IPS-15b (cell line): ENCODE results near the gene ANKRD18A.
"Not testable (repeated sequence)": the region's sequence is repeated elsewhere in the genome, so short reads cannot be mapped to it uniquely, and the experiment has no call there.

ENCODE experiments used
- H3K27me3 ChIP-seq: one replicate; pipeline ENCODE4 v1.6.1; 2013; ENCODE audit warnings: low read length; ENCODE audit not compliant: control insufficient read depth, insufficient read depth
- H3K36me3 ChIP-seq: one replicate; pipeline ENCODE4 v1.6.1; 2013; ENCODE audit warnings: low read length; ENCODE audit not compliant: control insufficient read depth, insufficient read depth
- H3K4me1 ChIP-seq: one replicate; pipeline ENCODE4 v1.6.1; 2013; ENCODE audit warnings: mild to moderate bottlenecking, low read length; ENCODE audit not compliant: control insufficient read depth, insufficient read depth
- H3K4me3 ChIP-seq: one replicate; pipeline ENCODE4 v1.5.1; 2013; ENCODE audit warnings: low read depth, low read length
- H3K9ac ChIP-seq: one replicate; pipeline ENCODE4 v1.6.1; 2013; ENCODE audit warnings: low read depth, mild to moderate bottlenecking, low read length
- H3K9me3 ChIP-seq: one replicate; pipeline ENCODE4 v1.6.1; 2013; ENCODE audit warnings: mild to moderate bottlenecking, low read length; ENCODE audit not compliant: control insufficient read depth, insufficient read depth

ANKRD18A gene

GRCh38 chr9:38563911-38564310 lies 56.5 kb downstream of the ANKRD18A start:
- not testable (repeated sequence) for H3K4me3 ChIP-seq, H3K27me3 ChIP-seq, H3K9me3 ChIP-seq, H3K36me3 ChIP-seq, H3K4me1 ChIP-seq, H3K9ac ChIP-seq

- not testable (repeated sequence) for H3K4me1 ChIP-seq, H3K27me3 ChIP-seq, H3K4me3 ChIP-seq, H3K36me3 ChIP-seq, H3K9ac ChIP-seq, H3K9me3 ChIP-seq
These were observed 59.3 kb downstream of the ANKRD18A start for GRCh38 chr9:38561134-38561533.

GRCh38 chr9:38559172-38559571 lies 61.2 kb downstream of the ANKRD18A start:
- not testable (repeated sequence) for H3K9ac ChIP-seq, H3K4me3 ChIP-seq, H3K4me1 ChIP-seq, H3K36me3 ChIP-seq, H3K27me3 ChIP-seq, H3K9me3 ChIP-seq

DNA sequence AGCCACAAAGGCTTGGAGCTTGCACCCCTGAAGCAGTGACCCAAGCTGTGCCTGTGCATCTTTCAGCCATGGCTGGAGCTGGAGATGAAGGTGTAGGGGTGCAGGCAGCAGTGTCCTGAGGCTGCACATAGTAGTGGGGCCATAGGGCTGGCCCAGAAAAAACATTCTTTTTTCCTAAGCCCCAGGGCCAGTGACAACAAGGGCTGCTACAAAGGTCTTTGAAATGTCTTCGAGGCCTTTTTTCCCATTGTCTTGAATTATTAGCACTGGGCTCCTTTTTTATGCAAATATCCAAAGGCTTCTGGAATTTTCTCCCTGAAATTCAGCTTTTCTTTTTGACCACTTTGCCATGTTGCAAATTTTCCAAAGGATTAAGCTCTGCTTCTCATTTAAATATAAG lies 62.6 kb downstream of the ANKRD18A start:
- H3K9me3 ChIP-seq, H3K4me1 ChIP-seq, H3K9ac ChIP-seq, H3K27me3 ChIP-seq, H3K36me3 ChIP-seq, H3K4me3 ChIP-seq: not testable (repeated sequence)

DNA sequence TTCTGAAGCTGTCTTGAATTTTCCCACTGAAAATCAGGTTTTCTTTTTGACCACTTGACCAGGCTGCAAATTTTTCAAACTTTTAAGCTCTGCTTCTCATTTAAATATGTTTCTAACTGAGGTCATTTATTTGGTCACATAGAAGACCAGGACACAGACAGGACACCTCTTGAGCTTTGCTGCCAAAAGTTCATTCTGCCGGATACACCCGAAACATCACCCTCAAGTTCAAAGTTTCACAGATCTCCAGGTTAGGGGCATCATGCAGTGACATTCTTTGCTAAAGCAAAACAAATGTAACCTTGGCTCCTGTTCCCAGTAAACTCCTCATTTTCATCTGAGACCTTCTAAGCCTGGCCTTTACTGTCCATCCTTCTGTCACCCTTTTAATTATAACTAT lies 65.4 kb downstream of the ANKRD18A start:
- H3K9ac ChIP-seq, H3K9me3 ChIP-seq, H3K36me3 ChIP-seq, H3K4me3 ChIP-seq, H3K4me1 ChIP-seq, H3K27me3 ChIP-seq: not testable (repeated sequence)

GRCh38 chr9:38553019-38553418 lies 67.4 kb downstream of the ANKRD18A start:
- not testable (repeated sequence) for H3K27me3 ChIP-seq, H3K36me3 ChIP-seq, H3K9me3 ChIP-seq, H3K4me1 ChIP-seq, H3K9ac ChIP-seq, H3K4me3 ChIP-seq

GRCh38 chr9:38546497-38547163 lies 73.8 kb downstream of the ANKRD18A start:
- H3K9ac ChIP-seq, H3K9me3 ChIP-seq, H3K4me3 ChIP-seq, H3K27me3 ChIP-seq, H3K36me3 ChIP-seq, H3K4me1 ChIP-seq: not testable (repeated sequence)

GRCh38 chr9:38540535-38540934 lies 79.9 kb downstream of the ANKRD18A start:
- not testable (repeated sequence) for H3K9ac ChIP-seq

DNA sequence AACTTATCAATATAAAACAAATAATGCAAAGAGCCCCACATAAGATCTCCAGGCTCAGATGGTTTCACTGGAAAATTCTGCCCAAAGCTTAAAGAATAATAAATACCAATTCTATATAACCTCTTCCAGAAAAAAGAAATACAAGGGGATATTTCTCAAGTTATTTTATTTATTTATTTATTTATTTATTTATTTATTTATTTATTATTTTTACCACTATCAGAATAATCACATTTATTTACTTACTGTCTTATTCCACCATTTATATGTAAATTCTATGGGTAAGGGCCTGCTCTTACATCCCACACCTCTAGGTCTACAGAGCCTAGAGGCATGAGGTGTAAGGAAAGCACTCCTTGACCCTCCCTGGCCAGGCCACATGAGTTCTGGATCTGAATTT lies 91.1 kb downstream of the ANKRD18A start:
- H3K9ac ChIP-seq, result no peak overlapping the region
- no peaks in the 10 kb centered on the region for H3K36me3 ChIP-seq
- no peaks in the 10 kb centered on the region for H3K27me3 ChIP-seq
- no peak overlapping the region for H3K4me3 ChIP-seq
- H3K4me1 ChIP-seq, result no peaks in the 10 kb centered on the region
- no peaks in the 10 kb centered on the region for H3K9me3 ChIP-seq

More at GRCh38 chr9:38540535-38540934, 79.9 kb downstream of the ANKRD18A start:
- not testable (repeated sequence) for H3K4me1 ChIP-seq, H3K36me3 ChIP-seq, H3K27me3 ChIP-seq, H3K9me3 ChIP-seq, H3K4me3 ChIP-seq

GRCh38 chr9:38527503-38527902 lies 92.9 kb downstream of the ANKRD18A start:
- no peak overlapping the region for H3K9ac ChIP-seq
- no peaks in the 10 kb centered on the region for H3K9me3 ChIP-seq
- H3K36me3 ChIP-seq, result no peaks in the 10 kb centered on the region
- H3K4me1 ChIP-seq, result no peaks in the 10 kb centered on the region
- H3K4me3 ChIP-seq, result no peak overlapping the region
- no peaks in the 10 kb centered on the region for H3K27me3 ChIP-seq

- H3K9me3 ChIP-seq, result no peaks in the 10 kb centered on the region
- no peaks in the 10 kb centered on the region for H3K4me1 ChIP-seq
- no peaks in the 10 kb centered on the region for H3K36me3 ChIP-seq
- H3K9ac ChIP-seq, result no peak overlapping the region
- H3K4me3 ChIP-seq, result no peak overlapping the region
- no peaks in the 10 kb centered on the region for H3K27me3 ChIP-seq
These were observed 93.8 kb downstream of the ANKRD18A start for GRCh38 chr9:38526591-38526990.

- H3K27me3 ChIP-seq, result no peaks in the 10 kb centered on the region
- H3K9me3 ChIP-seq, result no peaks in the 10 kb centered on the region
- H3K4me1 ChIP-seq, result no peaks in the 10 kb centered on the region
- H3K9ac ChIP-seq, result no peak overlapping the region
- no peaks in the 10 kb centered on the region for H3K36me3 ChIP-seq
- H3K4me3 ChIP-seq, result no peak overlapping the region
These were observed 97.3 kb downstream of the ANKRD18A start for GRCh38 chr9:38523121-38523520.

DNA sequence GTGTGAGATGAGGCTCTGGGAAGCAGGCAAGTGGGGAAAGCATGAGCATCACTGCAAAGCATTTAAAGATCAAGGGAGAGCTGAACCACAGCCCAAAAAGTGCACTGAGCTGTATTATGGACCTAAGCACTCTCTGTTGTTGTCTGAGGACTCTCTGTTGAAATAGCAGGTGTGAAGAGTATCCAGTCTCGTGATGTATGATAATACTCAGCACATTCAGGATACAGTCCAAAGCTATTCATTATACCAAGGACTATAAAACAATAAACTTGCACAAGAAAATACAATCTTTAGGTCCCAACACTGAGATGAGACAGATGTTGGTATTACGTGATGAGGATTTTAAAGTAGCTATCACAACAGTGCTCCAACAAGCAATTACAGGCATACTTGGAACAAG lies 98.6 kb downstream of the ANKRD18A start:
- no peaks in the 10 kb centered on the region for H3K9me3 ChIP-seq
- H3K4me1 ChIP-seq, result no peaks in the 10 kb centered on the region
- H3K9ac ChIP-seq, result no peak overlapping the region
- no peaks in the 10 kb centered on the region for H3K27me3 ChIP-seq
- no peak overlapping the region for H3K4me3 ChIP-seq
- no peaks in the 10 kb centered on the region for H3K36me3 ChIP-seq
